ENCODE measurements around the gene MRE11. TPM values are rescaled to one million over a fixed set of nuclear protein-coding genes. Genes with fewer than 3 reads are reported as not detected.

Gene MRE11
- total RNA-seq, 1 donor from 2014 or later: 21.2 TPM

DNA sequence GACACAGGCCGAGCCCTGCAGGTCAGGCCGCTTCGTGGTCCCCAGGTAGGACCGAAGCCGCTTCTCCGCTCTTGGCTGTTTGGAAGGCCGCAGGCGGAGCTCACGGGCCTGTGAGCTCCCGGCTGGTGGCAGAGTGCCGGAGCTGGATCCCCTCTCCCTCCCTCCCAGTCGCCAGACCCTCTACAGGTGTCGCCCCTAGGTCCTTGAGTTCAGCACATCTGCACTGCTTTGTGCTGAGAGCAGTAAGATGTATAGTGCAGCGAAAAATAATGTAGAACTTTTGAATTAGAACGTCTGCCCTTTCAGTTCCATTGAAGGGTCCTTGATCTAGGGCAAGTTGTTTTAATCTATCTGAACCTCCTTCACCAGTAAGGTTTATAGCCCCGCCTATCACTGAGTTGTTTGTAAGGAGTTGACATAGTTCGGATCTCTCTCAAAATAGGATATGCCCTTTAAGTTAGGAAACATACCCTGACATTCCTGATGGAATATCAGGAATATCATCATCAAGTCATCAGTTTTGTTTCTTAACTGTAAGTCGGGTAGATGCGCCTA, 559 bp upstream of the MRE11 start:
- no peaks in the 10 kb centered on the region for H3K9me3 Mint-ChIP-seq (ENCODE audit: unreplicated experiment)
- H3K27ac Mint-ChIP-seq (ENCODE audit: unreplicated experiment): peak overlapping the region; percentile 94
- no peak for DNase-seq (ENCODE audit: extremely low spot score, unreplicated experiment)
- peaks cover 31% of the 10 kb centered on the region for H3K36me3 Mint-ChIP-seq (ENCODE audit: unreplicated experiment)
- H3K27me3 Mint-ChIP-seq (ENCODE audit: unreplicated experiment): no peaks in the 10 kb centered on the region
- TF ChIP-seq, protein P1, sequence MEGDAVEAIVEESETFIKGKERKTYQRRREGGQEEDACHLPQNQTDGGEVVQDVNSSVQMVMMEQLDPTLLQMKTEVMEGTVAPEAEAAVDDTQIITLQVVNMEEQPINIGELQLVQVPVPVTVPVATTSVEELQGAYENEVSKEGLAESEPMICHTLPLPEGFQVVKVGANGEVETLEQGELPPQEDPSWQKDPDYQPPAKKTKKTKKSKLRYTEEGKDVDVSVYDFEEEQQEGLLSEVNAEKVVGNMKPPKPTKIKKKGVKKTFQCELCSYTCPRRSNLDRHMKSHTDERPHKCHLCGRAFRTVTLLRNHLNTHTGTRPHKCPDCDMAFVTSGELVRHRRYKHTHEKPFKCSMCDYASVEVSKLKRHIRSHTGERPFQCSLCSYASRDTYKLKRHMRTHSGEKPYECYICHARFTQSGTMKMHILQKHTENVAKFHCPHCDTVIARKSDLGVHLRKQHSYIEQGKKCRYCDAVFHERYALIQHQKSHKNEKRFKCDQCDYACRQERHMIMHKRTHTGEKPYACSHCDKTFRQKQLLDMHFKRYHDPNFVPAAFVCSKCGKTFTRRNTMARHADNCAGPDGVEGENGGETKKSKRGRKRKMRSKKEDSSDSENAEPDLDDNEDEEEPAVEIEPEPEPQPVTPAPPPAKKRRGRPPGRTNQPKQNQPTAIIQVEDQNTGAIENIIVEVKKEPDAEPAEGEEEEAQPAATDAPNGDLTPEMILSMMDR (IDR thresholded peaks at IDR 0.05): no peak
- H3K4me1 Mint-ChIP-seq (ENCODE audit: unreplicated experiment): peaks cover 22% of the 10 kb centered on the region
- peak overlapping the region; percentile 96 for H3K4me3 Mint-ChIP-seq (ENCODE audit: unreplicated experiment)

DNA sequence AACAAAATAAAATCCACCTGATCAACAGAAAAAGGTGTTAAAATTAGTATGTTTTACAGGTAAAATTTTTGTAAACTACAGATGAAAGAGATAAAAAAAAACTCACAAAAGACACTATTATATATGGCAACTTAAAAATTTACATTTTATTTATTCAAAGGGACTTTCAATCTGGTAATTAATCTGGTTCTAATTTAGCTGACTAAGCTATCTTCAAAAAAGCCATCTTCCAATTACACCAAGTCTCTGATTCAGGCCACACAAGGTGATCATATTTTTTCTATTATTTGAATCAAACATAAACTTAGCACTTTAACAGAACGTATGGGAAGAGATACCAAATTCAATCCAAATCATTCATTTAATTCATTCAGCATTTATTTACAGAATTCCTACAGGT, 7.6 kb downstream of the MRE11 start:
- no peak overlapping the region for H3K27ac Mint-ChIP-seq (ENCODE audit: unreplicated experiment)
- no peak for DNase-seq (ENCODE audit: extremely low spot score, unreplicated experiment)

DNA sequence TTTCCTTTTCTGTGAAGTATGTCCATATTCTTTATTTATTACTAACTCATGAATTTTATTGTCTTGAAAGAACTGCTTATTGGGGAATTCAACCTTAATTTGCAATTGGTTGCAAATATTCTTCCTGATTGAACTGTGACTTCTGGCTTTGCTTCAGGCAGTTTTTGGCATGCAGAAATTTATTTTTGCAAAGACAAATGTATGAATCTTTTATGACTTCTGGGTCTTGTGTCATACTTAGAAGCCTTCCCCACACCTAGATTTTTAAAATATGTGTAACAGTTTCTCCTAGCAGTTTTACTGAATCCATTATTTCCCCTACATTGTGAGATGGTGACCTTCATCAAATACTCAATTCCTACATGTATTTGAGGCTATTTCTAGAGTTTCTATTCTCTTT, 12.3 kb downstream of the MRE11 start:
- Mint-ChIP-seq H3K4me3 (ENCODE audit: unreplicated experiment) (no peak overlapping the region), H3K9me3 (ENCODE audit: unreplicated experiment) (no peaks in the 10 kb centered on the region), H3K4me1 (ENCODE audit: unreplicated experiment) (no peaks in the 10 kb centered on the region), H3K27me3 (ENCODE audit: unreplicated experiment) (no peaks in the 10 kb centered on the region), H3K36me3 (ENCODE audit: unreplicated experiment) (peaks cover 23% of the 10 kb centered on the region), H3K27ac (ENCODE audit: unreplicated experiment) (no peak overlapping the region)
- TF ChIP-seq, protein P1 (IDR thresholded peaks at IDR 0.05): no peak
- no peak for DNase-seq (ENCODE audit: extremely low spot score, unreplicated experiment)

More for the DNA sequence above, 7.6 kb downstream of the MRE11 start:
- Mint-ChIP-seq H3K36me3 (ENCODE audit: unreplicated experiment) (peaks cover 51% of the 10 kb centered on the region), H3K27me3 (ENCODE audit: unreplicated experiment) (no peaks in the 10 kb centered on the region), H3K9me3 (ENCODE audit: unreplicated experiment) (no peaks in the 10 kb centered on the region), H3K4me3 (ENCODE audit: unreplicated experiment) (no peak overlapping the region), H3K4me1 (ENCODE audit: unreplicated experiment) (peaks cover 5% of the 10 kb centered on the region)
- TF ChIP-seq, protein P1 (IDR thresholded peaks at IDR 0.05): no peak

DNA sequence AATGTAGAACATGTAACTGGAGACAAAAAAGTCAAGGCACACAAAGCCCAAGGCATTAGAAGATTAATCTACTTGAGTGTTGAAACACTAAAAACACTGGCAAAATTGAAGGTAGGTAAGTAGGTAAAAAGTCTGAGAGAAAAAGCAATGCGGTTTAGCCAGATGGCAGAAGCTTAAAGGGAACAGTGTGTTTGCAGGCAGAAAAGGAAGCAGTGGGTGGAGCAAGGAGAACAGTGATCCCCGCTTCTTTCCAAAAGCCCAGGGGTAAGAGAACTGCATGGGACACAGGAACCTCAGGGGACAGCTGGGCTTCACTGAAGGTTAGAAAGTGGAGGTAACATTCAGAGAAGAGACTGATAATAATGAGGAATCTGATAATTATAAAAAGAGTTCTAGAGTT, 16.0 kb downstream of the MRE11 start:
- H3K4me1 Mint-ChIP-seq (ENCODE audit: unreplicated experiment): no peaks in the 10 kb centered on the region
- TF ChIP-seq, protein P1 (IDR thresholded peaks at IDR 0.05): no peak
- H3K4me3 Mint-ChIP-seq (ENCODE audit: unreplicated experiment): no peak overlapping the region
- no peaks in the 10 kb centered on the region for H3K9me3 Mint-ChIP-seq (ENCODE audit: unreplicated experiment)
- H3K27ac Mint-ChIP-seq (ENCODE audit: unreplicated experiment): no peak overlapping the region
- no peaks in the 10 kb centered on the region for H3K27me3 Mint-ChIP-seq (ENCODE audit: unreplicated experiment)
- DNase-seq (ENCODE audit: extremely low spot score, unreplicated experiment): no peak
- peaks cover 17% of the 10 kb centered on the region for H3K36me3 Mint-ChIP-seq (ENCODE audit: unreplicated experiment)

DNA sequence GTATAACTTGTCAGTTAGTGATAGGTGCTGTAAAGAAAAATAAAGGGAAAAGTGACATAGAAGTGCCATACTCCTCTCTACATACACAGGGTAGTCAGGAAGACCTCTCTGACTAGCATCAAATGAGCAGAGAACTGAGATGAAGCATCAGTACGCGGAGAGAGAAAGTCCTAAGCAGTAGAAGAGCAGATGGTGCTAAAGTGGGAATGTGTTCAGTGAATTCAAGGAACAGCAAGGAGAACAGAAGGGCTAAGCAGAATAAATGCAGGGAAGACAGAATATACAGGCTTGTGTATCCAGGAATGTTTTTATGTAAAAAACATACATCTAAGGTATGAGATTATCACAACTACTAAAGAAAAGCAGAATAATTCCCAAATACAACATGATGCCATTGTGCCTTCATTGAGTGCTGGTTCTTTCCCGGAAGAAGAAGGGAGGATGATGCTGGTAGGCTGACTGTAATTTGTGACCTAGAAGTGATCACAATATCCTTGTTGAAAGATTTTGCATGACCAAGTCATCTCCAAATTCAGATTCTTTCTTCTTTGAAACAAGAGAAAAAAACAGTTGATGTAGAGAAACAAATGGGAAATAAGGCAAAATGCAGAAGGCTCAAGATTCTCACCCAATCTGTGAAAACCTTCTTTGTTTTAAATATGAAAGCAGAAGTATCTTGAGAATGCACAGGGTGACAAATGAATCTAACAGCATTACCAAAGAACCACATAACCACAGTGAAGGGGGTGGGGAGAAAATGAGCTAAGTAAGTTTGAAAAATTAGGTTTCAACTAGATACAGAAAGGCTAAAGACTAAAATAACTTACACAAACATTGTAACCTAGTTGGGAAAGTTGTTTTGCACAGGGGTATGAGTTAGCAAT, 20.5 kb downstream of the MRE11 start:
- Mint-ChIP-seq H3K4me3 (ENCODE audit: unreplicated experiment) (no peak overlapping the region), H3K9me3 (ENCODE audit: unreplicated experiment) (no peaks in the 10 kb centered on the region), H3K27ac (ENCODE audit: unreplicated experiment) (no peak overlapping the region), H3K4me1 (ENCODE audit: unreplicated experiment) (no peaks in the 10 kb centered on the region), H3K36me3 (ENCODE audit: unreplicated experiment) (peaks cover 15% of the 10 kb centered on the region), H3K27me3 (ENCODE audit: unreplicated experiment) (no peaks in the 10 kb centered on the region)
- no peak for DNase-seq (ENCODE audit: extremely low spot score, unreplicated experiment)
- TF ChIP-seq, protein P1 (IDR thresholded peaks at IDR 0.05): no peak
